Measurements from ENCODE around the gene PRKG1. TPM values are rescaled to one million over a fixed set of nuclear protein-coding genes. Genes with fewer than 3 reads are reported as not detected.

PRKG1 gene
- total RNA-seq, 4 donors from 2014 or later: 24.5 to 46.1 (median 37.1) TPM

DNA sequence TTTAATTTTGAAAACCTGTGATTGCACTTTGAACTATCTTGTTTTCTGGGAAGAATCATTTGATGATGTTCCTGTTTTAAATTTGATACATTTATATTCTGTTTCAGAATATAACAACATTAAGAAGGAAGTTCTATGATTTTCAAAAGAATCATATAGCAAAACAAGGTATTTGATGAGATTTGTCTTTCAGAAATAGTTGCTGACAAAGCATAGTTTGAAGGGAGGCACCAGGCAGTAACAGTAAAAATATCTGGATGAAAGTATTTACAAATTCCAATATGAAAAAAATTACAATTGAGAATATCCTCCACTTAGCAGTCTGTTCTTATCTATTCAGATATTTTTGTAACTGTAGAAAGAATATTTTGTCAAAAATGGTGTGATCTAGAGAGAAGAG lies 891.2 kb downstream of the PRKG1 start:
- intact Hi-C loops (cut with DNase I): loop anchor here (10.0 kb wide), 1 partner anchor 249 kb away; no protein-coding TSS in a partner anchor
- H3K36me3 ChIP-seq: no peaks in the 10 kb centered on the region
- DNase-seq (ENCODE audit: extremely low spot score): no peak
- TF ChIP-seq POLR2A (IDR thresholded peaks at IDR 0.05; ENCODE audit: low read depth) (no peak), POLR2AphosphoS5 (IDR thresholded peaks at IDR 0.05) (no peak), EP300 (IDR thresholded peaks at IDR 0.05) (no peak)
- TF ChIP-seq, protein P1, sequence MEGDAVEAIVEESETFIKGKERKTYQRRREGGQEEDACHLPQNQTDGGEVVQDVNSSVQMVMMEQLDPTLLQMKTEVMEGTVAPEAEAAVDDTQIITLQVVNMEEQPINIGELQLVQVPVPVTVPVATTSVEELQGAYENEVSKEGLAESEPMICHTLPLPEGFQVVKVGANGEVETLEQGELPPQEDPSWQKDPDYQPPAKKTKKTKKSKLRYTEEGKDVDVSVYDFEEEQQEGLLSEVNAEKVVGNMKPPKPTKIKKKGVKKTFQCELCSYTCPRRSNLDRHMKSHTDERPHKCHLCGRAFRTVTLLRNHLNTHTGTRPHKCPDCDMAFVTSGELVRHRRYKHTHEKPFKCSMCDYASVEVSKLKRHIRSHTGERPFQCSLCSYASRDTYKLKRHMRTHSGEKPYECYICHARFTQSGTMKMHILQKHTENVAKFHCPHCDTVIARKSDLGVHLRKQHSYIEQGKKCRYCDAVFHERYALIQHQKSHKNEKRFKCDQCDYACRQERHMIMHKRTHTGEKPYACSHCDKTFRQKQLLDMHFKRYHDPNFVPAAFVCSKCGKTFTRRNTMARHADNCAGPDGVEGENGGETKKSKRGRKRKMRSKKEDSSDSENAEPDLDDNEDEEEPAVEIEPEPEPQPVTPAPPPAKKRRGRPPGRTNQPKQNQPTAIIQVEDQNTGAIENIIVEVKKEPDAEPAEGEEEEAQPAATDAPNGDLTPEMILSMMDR (IDR thresholded peaks at IDR 0.05): no peak
- peaks cover 3 to 7% (median 6%) of the 10 kb centered on the region in 4 donors for H3K4me1 ChIP-seq
- no peak overlapping the region for H3K4me3 ChIP-seq
- H3K27me3 ChIP-seq: no peaks in the 10 kb centered on the region
- no peak overlapping the region for H3K27ac ChIP-seq (replicated peaks in 1 of 4)
- no peaks in the 10 kb centered on the region for H3K9me3 ChIP-seq

DNA sequence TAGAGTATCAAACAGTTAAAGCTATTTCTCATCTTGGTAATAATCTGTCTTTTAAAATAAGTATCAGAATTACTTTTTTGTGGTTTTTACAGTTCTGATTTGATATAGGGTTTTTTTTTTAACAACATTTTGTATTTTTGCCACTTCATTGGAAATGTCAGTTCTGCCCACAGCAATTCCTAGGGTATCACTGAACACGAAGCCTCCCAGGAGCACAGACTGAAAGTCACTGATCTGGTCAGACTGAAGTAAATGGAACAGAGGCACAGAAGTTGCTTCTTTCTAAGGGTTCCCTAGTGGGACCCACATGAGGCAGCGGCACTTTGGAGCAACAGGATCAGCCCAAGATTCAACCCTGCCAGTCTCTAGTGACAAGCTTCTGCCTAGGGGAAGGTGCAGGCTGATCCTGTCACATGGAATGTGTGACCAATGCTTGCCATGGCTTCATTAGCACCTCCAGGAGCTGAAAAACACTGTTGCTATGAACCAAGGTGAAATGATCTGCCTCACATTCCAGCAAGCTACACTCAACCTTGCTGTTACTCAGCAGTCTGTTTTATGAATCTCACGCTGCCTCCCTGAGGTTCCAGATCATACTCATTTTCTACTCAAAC lies 898.6 kb downstream of the PRKG1 start:
- Histone ChIP-seq H3K27me3 (no peaks in the 10 kb centered on the region), H3K36me3 (no peaks in the 10 kb centered on the region), H3K4me1 (no peaks in the 10 kb centered on the region), H3K9me3 (no peaks in the 10 kb centered on the region), H3K4me3 (no peak overlapping the region), H3K27ac (replicated peaks in 1 of 4) (no peak overlapping the region)
- TF ChIP-seq, protein P1 (IDR thresholded peaks at IDR 0.05): no peak
- WGBS: 92% methylated on average over 3 of the region's 3 CpGs
- DNase-seq (ENCODE audit: extremely low spot score): no peak
- intact Hi-C loops (cut with DNase I): no loop called here

DNA sequence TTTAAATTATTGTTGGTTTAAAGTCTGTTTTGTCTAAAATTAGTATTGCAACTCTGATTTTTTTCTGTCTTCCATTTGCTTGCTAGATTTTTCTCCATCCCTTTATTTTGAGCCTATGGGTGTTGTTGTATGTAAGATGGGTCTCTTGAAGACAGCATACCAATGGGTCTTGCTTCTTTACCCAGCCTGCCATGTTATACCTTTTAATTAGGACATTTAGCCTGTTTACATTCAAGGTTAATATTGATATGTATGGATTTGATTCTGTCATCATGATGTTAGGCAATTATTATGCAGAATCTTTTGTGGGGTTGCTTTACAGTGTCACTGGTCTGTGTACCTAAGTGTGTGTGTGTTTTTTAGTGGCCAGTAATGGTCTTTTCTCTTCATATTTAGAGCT lies 906.5 kb downstream of the PRKG1 start:
- H3K9me3 ChIP-seq: peaks cover 0 to 5% (median 0%) of the 10 kb centered on the region in 4 donors
- intact Hi-C loops (cut with DNase I): no loop called here
- no peaks in the 10 kb centered on the region for H3K36me3 ChIP-seq
- no peak overlapping the region for H3K27ac ChIP-seq (replicated peaks in 1 of 4)
- peaks cover 0 to 7% (median 0%) of the 10 kb centered on the region in 4 donors for H3K4me1 ChIP-seq
- no peaks in the 10 kb centered on the region for H3K27me3 ChIP-seq
- TF ChIP-seq POLR2A (IDR thresholded peaks at IDR 0.05; ENCODE audit: low read depth) (no peak), POLR2AphosphoS5 (IDR thresholded peaks at IDR 0.05) (no peak), EP300 (IDR thresholded peaks at IDR 0.05) (no peak)
- TF ChIP-seq, protein P1 (IDR thresholded peaks at IDR 0.05): no peak
- DNase-seq (ENCODE audit: extremely low spot score): no peak
- H3K4me3 ChIP-seq: no peak overlapping the region

DNA sequence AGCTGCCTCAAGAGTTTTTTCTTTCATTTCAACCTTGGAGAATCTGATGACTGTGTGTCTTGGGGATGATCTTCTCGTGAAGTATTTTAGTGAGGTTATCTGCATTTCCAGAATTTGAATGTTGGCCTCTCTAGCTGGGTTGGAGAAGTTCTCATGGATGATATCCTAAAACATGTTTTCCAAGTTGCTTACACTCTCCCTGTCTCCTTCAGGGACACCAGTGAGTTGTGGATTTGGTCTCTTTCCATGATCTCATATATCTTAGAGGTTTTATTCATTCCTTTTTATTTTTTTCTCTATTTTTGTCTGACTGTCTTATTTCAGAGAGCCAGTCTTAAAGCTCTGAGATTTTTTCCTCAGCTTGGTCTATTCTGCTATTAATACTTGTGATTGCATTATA lies 907.4 kb downstream of the PRKG1 start:
- Histone ChIP-seq H3K9me3 (peaks cover 0 to 5% (median 0%) of the 10 kb centered on the region in 4 donors), H3K4me1 (peaks cover 0 to 12% (median 0%) of the 10 kb centered on the region in 4 donors), H3K36me3 (no peaks in the 10 kb centered on the region), H3K27ac (replicated peaks in 1 of 4) (no peak overlapping the region), H3K27me3 (no peaks in the 10 kb centered on the region), H3K4me3 (no peak overlapping the region)
- WGBS: 91% methylated on average over 1 of the region's 1 CpG
- no peak for TF ChIP-seq POLR2A (IDR thresholded peaks at IDR 0.05; ENCODE audit: low read depth)
- TF ChIP-seq POLR2AphosphoS5 (IDR thresholded peaks at IDR 0.05): no peak
- TF ChIP-seq, protein P1 (IDR thresholded peaks at IDR 0.05): no peak
- TF ChIP-seq EP300 (IDR thresholded peaks at IDR 0.05): no peak
- intact Hi-C loops (cut with DNase I): no loop called here
- DNase-seq (ENCODE audit: extremely low spot score): no peak

DNA sequence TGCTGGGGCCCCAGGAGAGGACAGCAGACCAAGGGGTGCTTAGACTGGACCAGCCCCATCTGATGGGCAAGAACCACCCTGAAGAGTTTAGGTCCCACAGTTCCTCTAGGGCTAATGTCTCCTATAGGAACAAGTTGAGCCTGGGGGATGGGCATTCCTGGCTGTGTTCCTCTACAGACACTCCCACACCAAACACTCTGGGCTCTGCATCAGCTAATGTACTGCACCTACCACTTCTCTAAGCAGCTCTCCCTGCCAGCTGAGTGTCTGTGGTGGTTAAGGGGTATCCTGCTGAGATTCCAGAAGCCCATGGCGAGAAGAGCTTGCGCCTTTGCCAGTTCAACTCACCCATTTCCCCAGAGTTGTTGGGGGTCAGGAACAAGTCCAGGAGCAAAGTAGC lies 909.2 kb downstream of the PRKG1 start:
- DNase-seq (ENCODE audit: extremely low spot score): no peak
- WGBS: 100% methylated on average over 1 of the region's 2 CpGs
- intact Hi-C loops (cut with DNase I): no loop called here
- peaks cover 0 to 5% (median 0%) of the 10 kb centered on the region in 4 donors for H3K9me3 ChIP-seq
- H3K4me3 ChIP-seq: no peak overlapping the region
- no peak for TF ChIP-seq POLR2AphosphoS5 (IDR thresholded peaks at IDR 0.05)
- TF ChIP-seq, protein P1 (IDR thresholded peaks at IDR 0.05): no peak
- no peak for TF ChIP-seq EP300 (IDR thresholded peaks at IDR 0.05)
- TF ChIP-seq POLR2A (IDR thresholded peaks at IDR 0.05; ENCODE audit: low read depth): no peak
- H3K36me3 ChIP-seq: no peaks in the 10 kb centered on the region
- peaks cover 0 to 12% (median 0%) of the 10 kb centered on the region in 4 donors for H3K4me1 ChIP-seq
- H3K27me3 ChIP-seq: no peaks in the 10 kb centered on the region
- no peak overlapping the region for H3K27ac ChIP-seq (replicated peaks in 1 of 4)

Measured in esophagus muscularis mucosa (tissue), 4 donors.